Activated T-cell treated with anti-CD3 and anti-CD28 coated beads, Interleukin-2, amount 50 U/mL, for 24 hours (primary cell): ENCODE measurements around the gene AIFM1.

Source experiments
- DNase-seq: peaks from one replicate; pipeline ENCODE4 v3.0.0-alpha.2; 2020
- H3K27ac Mint-ChIP-seq: 2 replicates; pipeline ENCODE4 v1.8.0; 2020; ENCODE audit warnings: mild to moderate bottlenecking, mixed read lengths
- H3K27me3 Mint-ChIP-seq: 2 replicates; pipeline ENCODE4 v1.8.0; 2020; ENCODE audit warnings: mixed read lengths
- H3K36me3 Mint-ChIP-seq: 2 replicates; pipeline ENCODE4 v1.8.0; 2020; ENCODE audit warnings: low read depth, mixed read lengths
- H3K4me1 Mint-ChIP-seq: 2 replicates; pipeline ENCODE4 v1.8.0; 2020; ENCODE audit warnings: low read depth, mixed read lengths
- H3K4me3 Mint-ChIP-seq: 2 replicates; pipeline ENCODE4 v1.8.0; 2020; ENCODE audit warnings: mild to moderate bottlenecking, moderate library complexity, mixed read lengths
- H3K9me3 Mint-ChIP-seq: 2 replicates; pipeline ENCODE4 v1.8.0; 2020; ENCODE audit warnings: mixed read lengths

Gene AIFM1

GRCh38 chrX:130158311-130158710, 7.3 kb downstream of the AIFM1 start:
- no peaks in the 10 kb centered on the region for H3K9me3 Mint-ChIP-seq
- H3K27ac Mint-ChIP-seq, result peak overlapping the region; percentile 29
- H3K27me3 Mint-ChIP-seq, result peaks cover 13% of the 10 kb centered on the region
- peaks cover 40% of the 10 kb centered on the region for H3K36me3 Mint-ChIP-seq
- no peak overlapping the region for H3K4me3 Mint-ChIP-seq
- no peak for DNase-seq
- peaks cover 28% of the 10 kb centered on the region for H3K4me1 Mint-ChIP-seq

- Mint-ChIP-seq H3K9me3 (no peaks in the 10 kb centered on the region), H3K4me3 (no peak overlapping the region), H3K27ac (no peak overlapping the region), H3K27me3 (peaks cover 9% of the 10 kb centered on the region), H3K4me1 (peaks cover 17% of the 10 kb centered on the region), H3K36me3 (peaks cover 38% of the 10 kb centered on the region)
- no peak for DNase-seq
Observed at GRCh38 chrX:130155564-130155963, 10.1 kb downstream of the AIFM1 start.

- Mint-ChIP-seq H3K4me1 (no peaks in the 10 kb centered on the region), H3K27ac (no peak overlapping the region), H3K9me3 (no peaks in the 10 kb centered on the region), H3K4me3 (no peak overlapping the region), H3K27me3 (peaks cover 14% of the 10 kb centered on the region), H3K36me3 (peaks cover 60% of the 10 kb centered on the region)
- DNase-seq, result no peak
Observed at GRCh38 chrX:130147631-130148030, 18.0 kb downstream of the AIFM1 start.

- no peak for DNase-seq
- Mint-ChIP-seq H3K27ac (no peak overlapping the region), H3K4me1 (no peaks in the 10 kb centered on the region), H3K4me3 (no peak overlapping the region), H3K9me3 (no peaks in the 10 kb centered on the region), H3K36me3 (peaks cover 63% of the 10 kb centered on the region), H3K27me3 (peaks cover 14% of the 10 kb centered on the region)
Observed at GRCh38 chrX:130145123-130145522, 20.5 kb downstream of the AIFM1 start.

- H3K4me3 Mint-ChIP-seq, result no peak overlapping the region
- H3K27me3 Mint-ChIP-seq, result peaks cover 14% of the 10 kb centered on the region
- no peak for DNase-seq
- H3K27ac Mint-ChIP-seq, result no peak overlapping the region
- no peaks in the 10 kb centered on the region for H3K9me3 Mint-ChIP-seq
- peaks cover 62% of the 10 kb centered on the region for H3K36me3 Mint-ChIP-seq
- no peaks in the 10 kb centered on the region for H3K4me1 Mint-ChIP-seq
Observed at GRCh38 chrX:130144509-130144908, 21.1 kb downstream of the AIFM1 start.

GRCh38 chrX:130139474-130140201, 26.0 kb downstream of the AIFM1 start:
- H3K9me3 Mint-ChIP-seq, result no peaks in the 10 kb centered on the region
- no peak overlapping the region for H3K4me3 Mint-ChIP-seq
- DNase-seq, result no peak
- H3K4me1 Mint-ChIP-seq, result no peaks in the 10 kb centered on the region
- H3K27ac Mint-ChIP-seq, result no peak overlapping the region
- H3K36me3 Mint-ChIP-seq, result peaks cover 63% of the 10 kb centered on the region
- peaks cover 15% of the 10 kb centered on the region for H3K27me3 Mint-ChIP-seq

- no peaks in the 10 kb centered on the region for H3K9me3 Mint-ChIP-seq
- H3K27ac Mint-ChIP-seq, result no peak overlapping the region
- H3K4me1 Mint-ChIP-seq, result no peaks in the 10 kb centered on the region
- H3K27me3 Mint-ChIP-seq, result peaks cover 4% of the 10 kb centered on the region
- no peak for DNase-seq
- peaks cover 69% of the 10 kb centered on the region for H3K36me3 Mint-ChIP-seq
- H3K4me3 Mint-ChIP-seq, result no peak overlapping the region
Observed at GRCh38 chrX:130136961-130137360, 28.7 kb downstream of the AIFM1 start.

GRCh38 chrX:130136496-130136895, 29.1 kb downstream of the AIFM1 start:
- Mint-ChIP-seq H3K36me3 (peaks cover 69% of the 10 kb centered on the region), H3K27ac (peak overlapping the region; percentile 35), H3K9me3 (no peaks in the 10 kb centered on the region), H3K27me3 (peaks cover 4% of the 10 kb centered on the region), H3K4me1 (no peaks in the 10 kb centered on the region), H3K4me3 (no peak overlapping the region)
- no peak for DNase-seq

- Mint-ChIP-seq H3K27me3 (peaks cover 4% of the 10 kb centered on the region), H3K9me3 (no peaks in the 10 kb centered on the region), H3K4me1 (no peaks in the 10 kb centered on the region), H3K4me3 (no peak overlapping the region), H3K27ac (no peak overlapping the region), H3K36me3 (peaks cover 71% of the 10 kb centered on the region)
- no peak for DNase-seq
Observed at GRCh38 chrX:130130990-130131389, 34.7 kb downstream of the AIFM1 start.

- Mint-ChIP-seq H3K27me3 (peaks cover 13% of the 10 kb centered on the region), H3K27ac (peak overlapping the region; percentile 5), H3K36me3 (peaks cover 37% of the 10 kb centered on the region), H3K9me3 (no peaks in the 10 kb centered on the region), H3K4me1 (peaks cover 3% of the 10 kb centered on the region), H3K4me3 (no peak overlapping the region)
- no peak for DNase-seq
Observed at GRCh38 chrX:130125091-130125874, 40.4 kb downstream of the AIFM1 start.

GRCh38 chrX:130124577-130124976, 41.1 kb downstream of the AIFM1 start:
- Mint-ChIP-seq H3K36me3 (peaks cover 31% of the 10 kb centered on the region), H3K9me3 (no peaks in the 10 kb centered on the region), H3K27ac (no peak overlapping the region), H3K27me3 (peaks cover 15% of the 10 kb centered on the region), H3K4me3 (no peak overlapping the region), H3K4me1 (peaks cover 10% of the 10 kb centered on the region)
- DNase-seq, result no peak

- Mint-ChIP-seq H3K4me3 (peak overlapping the region; percentile 70), H3K36me3 (peaks cover 13% of the 10 kb centered on the region), H3K4me1 (peaks cover 29% of the 10 kb centered on the region), H3K27ac (no peak overlapping the region), H3K9me3 (no peaks in the 10 kb centered on the region), H3K27me3 (peaks cover 15% of the 10 kb centered on the region)
- DNase-seq, result no peak
Observed at GRCh38 chrX:130121505-130121800, 44.2 kb downstream of the AIFM1 start.

GRCh38 chrX:130120746-130121504, 44.7 kb downstream of the AIFM1 start:
- H3K4me1 Mint-ChIP-seq, result peaks cover 29% of the 10 kb centered on the region
- H3K36me3 Mint-ChIP-seq, result peaks cover 12% of the 10 kb centered on the region
- peak overlapping the region; percentile 70 for H3K4me3 Mint-ChIP-seq
- H3K27ac Mint-ChIP-seq, result peak overlapping the region; percentile 55
- H3K9me3 Mint-ChIP-seq, result no peaks in the 10 kb centered on the region
- H3K27me3 Mint-ChIP-seq, result peaks cover 15% of the 10 kb centered on the region
- peak; percentile 83 for DNase-seq

- Mint-ChIP-seq H3K27me3 (peaks cover 15% of the 10 kb centered on the region), H3K27ac (no peak overlapping the region), H3K9me3 (no peaks in the 10 kb centered on the region), H3K36me3 (peaks cover 8% of the 10 kb centered on the region), H3K4me1 (peaks cover 33% of the 10 kb centered on the region), H3K4me3 (peak overlapping the region; percentile 70)
- DNase-seq, result no peak
Observed at GRCh38 chrX:130120321-130120731, 45.3 kb downstream of the AIFM1 start.
